Neural progenitor cell (in vitro differentiated cells): ENCODE measurements around the gene SPTSSA. TPM values are rescaled to one million over a fixed set of nuclear protein-coding genes. Genes with fewer than 3 reads are reported as not detected.

Experiments used
- DNase-seq: peaks from one replicate; pipeline ENCODE4 v3.0.0-alpha.2; 2016; ENCODE audit warnings: low spot score
- H2AFZ ChIP-seq: fragments of 200-600 bp; sonication (generic); replicated peaks from 2 replicates; pipeline ENCODE4 v1.6.1; 2016; ENCODE audit warnings: antibody characterized with exemption
- H3F3A ChIP-seq: fragments of 200-600 bp; sonication (generic); 2 replicates; pipeline ENCODE4 v1.6.1; 2016; ENCODE audit warnings: antibody characterized with exemption, low read depth
- H3K27ac ChIP-seq: fragments of 200-600 bp; sonication (generic); 2 replicates; pipeline ENCODE4 v1.5.1; 2016; ENCODE audit warnings: mild to moderate bottlenecking
- H3K27me3 ChIP-seq: fragments of 200-600 bp; sonication (generic); 2 replicates; pipeline ENCODE4 v1.6.1; 2016; ENCODE audit warnings: mild to moderate bottlenecking, moderate library complexity
- H3K36me3 ChIP-seq: fragments of 200-600 bp; sonication (generic); 2 replicates; pipeline ENCODE4 v1.5.1; 2016
- H3K4me1 ChIP-seq: fragments of 200-600 bp; sonication (generic); 2 replicates; pipeline ENCODE4 v1.6.1; 2016; ENCODE audit warnings: mixed run types
- H3K4me2 ChIP-seq: fragments of 200-600 bp; sonication (generic); 2 replicates; pipeline ENCODE4 v1.6.1; 2016
- H3K4me3 ChIP-seq: fragments of 200-600 bp; sonication (generic); 2 replicates; pipeline ENCODE4 v1.5.1; 2016
- H3K79me2 ChIP-seq: fragments of 200-600 bp; sonication (generic); 2 replicates; pipeline ENCODE4 v1.6.1; 2016; ENCODE audit warnings: low read depth
- H3K9ac ChIP-seq: fragments of 200-600 bp; sonication (generic); 2 replicates; pipeline ENCODE4 v1.6.1; 2016
- H3K9me3 ChIP-seq: fragments of 200-600 bp; sonication (generic); 2 replicates; pipeline ENCODE4 v1.5.1; 2016; ENCODE audit warnings: low read depth
- H4K20me1 ChIP-seq: fragments of 200-600 bp; sonication (generic); 2 replicates; pipeline ENCODE4 v1.6.1; 2016; ENCODE audit warnings: low read depth
- H3K27ac Mint-ChIP-seq: 3 replicates; pipeline ENCODE4 v1.8.0; 2021; ENCODE audit warnings: mixed read lengths
- H3K27me3 Mint-ChIP-seq: 2 replicates; pipeline ENCODE4 v1.8.0; 2022; ENCODE audit warnings: low read depth, mild to moderate bottlenecking, inconsistent platforms, moderate library complexity, mixed read lengths; ENCODE audit not compliant: insufficient read depth
- H3K36me3 Mint-ChIP-seq: 3 replicates; pipeline ENCODE4 v1.8.0; 2021; ENCODE audit warnings: mixed read lengths
- H3K4me1 Mint-ChIP-seq: 3 replicates; pipeline ENCODE4 v1.8.0; 2021; ENCODE audit warnings: mixed read lengths
- H3K4me3 Mint-ChIP-seq: 3 replicates; pipeline ENCODE4 v1.8.0; 2021; ENCODE audit warnings: mild to moderate bottlenecking, moderate library complexity, mixed read lengths
- H3K9me3 Mint-ChIP-seq: 3 replicates; pipeline ENCODE4 v1.8.0; 2020; ENCODE audit warnings: mixed read lengths
- EZH2 ChIP-seq: fragments of 200-600 bp; sonication (generic); IDR thresholded peaks from 2 replicates; pipeline ENCODE4 v1.6.1; 2017; ENCODE audit warnings: antibody characterized with exemption, mild to moderate bottlenecking, moderate library complexity
- EZH2phosphoT487 ChIP-seq: fragments of 200-600 bp; sonication (generic); IDR thresholded peaks from 2 replicates; pipeline ENCODE4 v1.6.1; 2017; ENCODE audit warnings: antibody characterized with exemption
- total RNA-seq: library from RNA; depleted of rRNA; stranded (reverse); fragments of >200 nt; gene quantifications from 2 replicates; pipeline ENCODE4 v1.2.3, GENCODE V29; 2015; ENCODE audit warnings: low replicate concordance
- TF ChIP-seq, protein P1 (sequence below): fragments of 200-600 bp; sonication (generic); IDR thresholded peaks from 2 replicates; pipeline ENCODE4 v1.5.1; 2017; ENCODE audit warnings: antibody characterized with exemption, mild to moderate bottlenecking

The SPTSSA gene
- total RNA-seq, 1 donor from 2014 or later, result 43.0 TPM

DNA sequence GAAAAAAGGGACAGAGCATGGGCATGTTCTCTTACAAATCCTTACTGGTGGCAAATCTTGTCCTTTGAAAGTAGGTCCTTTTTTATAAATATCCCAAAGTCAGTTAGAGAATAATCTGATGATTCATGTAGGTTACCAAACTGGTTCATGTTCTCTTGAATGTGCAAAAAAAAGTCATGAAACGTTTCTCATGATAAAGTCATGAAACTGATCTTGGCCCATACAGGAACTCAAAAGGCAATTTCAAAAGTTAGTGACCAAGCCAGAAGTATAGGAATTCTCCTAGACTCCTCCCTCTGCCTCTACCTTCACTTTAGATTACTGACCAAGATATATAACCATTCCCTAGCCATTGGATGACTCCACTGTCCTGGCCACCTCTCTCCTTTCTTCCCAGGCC is 27.3 kb upstream of the SPTSSA start:
- H2AFZ ChIP-seq, result no peak overlapping the region
- no peak overlapping the region for H3K9ac ChIP-seq
- no peak overlapping the region for H3K27ac Mint-ChIP-seq
- no peaks in the 10 kb centered on the region for H3K9me3 Mint-ChIP-seq
- H3K9me3 ChIP-seq, result no peaks in the 10 kb centered on the region
- TF ChIP-seq EZH2phosphoT487 (no peak), EZH2 (no peak)
- TF ChIP-seq, protein P1, sequence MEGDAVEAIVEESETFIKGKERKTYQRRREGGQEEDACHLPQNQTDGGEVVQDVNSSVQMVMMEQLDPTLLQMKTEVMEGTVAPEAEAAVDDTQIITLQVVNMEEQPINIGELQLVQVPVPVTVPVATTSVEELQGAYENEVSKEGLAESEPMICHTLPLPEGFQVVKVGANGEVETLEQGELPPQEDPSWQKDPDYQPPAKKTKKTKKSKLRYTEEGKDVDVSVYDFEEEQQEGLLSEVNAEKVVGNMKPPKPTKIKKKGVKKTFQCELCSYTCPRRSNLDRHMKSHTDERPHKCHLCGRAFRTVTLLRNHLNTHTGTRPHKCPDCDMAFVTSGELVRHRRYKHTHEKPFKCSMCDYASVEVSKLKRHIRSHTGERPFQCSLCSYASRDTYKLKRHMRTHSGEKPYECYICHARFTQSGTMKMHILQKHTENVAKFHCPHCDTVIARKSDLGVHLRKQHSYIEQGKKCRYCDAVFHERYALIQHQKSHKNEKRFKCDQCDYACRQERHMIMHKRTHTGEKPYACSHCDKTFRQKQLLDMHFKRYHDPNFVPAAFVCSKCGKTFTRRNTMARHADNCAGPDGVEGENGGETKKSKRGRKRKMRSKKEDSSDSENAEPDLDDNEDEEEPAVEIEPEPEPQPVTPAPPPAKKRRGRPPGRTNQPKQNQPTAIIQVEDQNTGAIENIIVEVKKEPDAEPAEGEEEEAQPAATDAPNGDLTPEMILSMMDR, result no peak
- H3K27me3 Mint-ChIP-seq, result peaks cover 12% of the 10 kb centered on the region
- DNase-seq, result no peak
- no peaks in the 10 kb centered on the region for H3K27me3 ChIP-seq
- H3K79me2 ChIP-seq, result no peaks in the 10 kb centered on the region
- H3F3A ChIP-seq, result no peaks in the 10 kb centered on the region
- H3K4me2 ChIP-seq, result no peak overlapping the region
- no peaks in the 10 kb centered on the region for H3K36me3 ChIP-seq
- no peaks in the 10 kb centered on the region for H3K4me1 Mint-ChIP-seq
- H3K4me1 ChIP-seq, result no peaks in the 10 kb centered on the region
- H3K27ac ChIP-seq, result no peak overlapping the region
- no peaks in the 10 kb centered on the region for H3K36me3 Mint-ChIP-seq
- no peak overlapping the region for H3K4me3 Mint-ChIP-seq
- no peaks in the 10 kb centered on the region for H4K20me1 ChIP-seq
- H3K4me3 ChIP-seq, result no peak overlapping the region

GRCh38 chr14:34488528-34488927 is 26.5 kb upstream of the SPTSSA start:
- Histone ChIP-seq H3K4me1 (no peaks in the 10 kb centered on the region), H2AFZ (no peak overlapping the region), H3K9me3 (no peaks in the 10 kb centered on the region), H3K36me3 (no peaks in the 10 kb centered on the region), H3K79me2 (no peaks in the 10 kb centered on the region), H3K4me2 (no peak overlapping the region), H3K9ac (no peak overlapping the region), H3K4me3 (no peak overlapping the region), H4K20me1 (no peaks in the 10 kb centered on the region), H3F3A (no peaks in the 10 kb centered on the region), H3K27ac (no peak overlapping the region), H3K27me3 (no peaks in the 10 kb centered on the region)
- TF ChIP-seq, protein P1, result no peak
- no peak for TF ChIP-seq EZH2
- no peak for TF ChIP-seq EZH2phosphoT487
- Mint-ChIP-seq H3K27ac (no peak overlapping the region), H3K27me3 (peaks cover 14% of the 10 kb centered on the region), H3K9me3 (no peaks in the 10 kb centered on the region), H3K36me3 (no peaks in the 10 kb centered on the region), H3K4me3 (no peak overlapping the region), H3K4me1 (no peaks in the 10 kb centered on the region)
- no peak for DNase-seq

- Mint-ChIP-seq H3K9me3 (no peaks in the 10 kb centered on the region), H3K27me3 (peaks cover 11% of the 10 kb centered on the region), H3K4me1 (no peaks in the 10 kb centered on the region), H3K36me3 (no peaks in the 10 kb centered on the region), H3K27ac (no peak overlapping the region), H3K4me3 (no peak overlapping the region)
- no peaks in the 10 kb centered on the region for H4K20me1 ChIP-seq
- H3K9ac ChIP-seq, result no peak overlapping the region
- DNase-seq, result no peak
- no peak overlapping the region for H3K27ac ChIP-seq
- no peaks in the 10 kb centered on the region for H3K36me3 ChIP-seq
- no peaks in the 10 kb centered on the region for H3K27me3 ChIP-seq
- no peaks in the 10 kb centered on the region for H3F3A ChIP-seq
- H3K4me2 ChIP-seq, result no peak overlapping the region
- H3K4me1 ChIP-seq, result no peaks in the 10 kb centered on the region
- H3K4me3 ChIP-seq, result no peak overlapping the region
- no peaks in the 10 kb centered on the region for H3K9me3 ChIP-seq
- no peak overlapping the region for H2AFZ ChIP-seq
- H3K79me2 ChIP-seq, result no peaks in the 10 kb centered on the region
- TF ChIP-seq EZH2, result no peak
- no peak for TF ChIP-seq EZH2phosphoT487
- TF ChIP-seq, protein P1, result no peak
Observed at GRCh38 chr14:34484726-34485125, 22.7 kb upstream of the SPTSSA start.
